Skin epidermis (tissue), 12 donors: ENCODE results near the gene TRIM26.
A peak's percentile ranks its signal among the peaks of the same experiment; 100 is the strongest.

Experiments
- H3K27ac ChIP-seq, 21 experiments: fragments of 200-600 bp; sonication (generic) in 11 of 21; one replicate each; pipeline ENCODE4 v1.5.0; 2020; ENCODE audit warnings: mild to moderate bottlenecking in 3 of 21, inconsistent platforms in 2 of 21, moderate library complexity in 2 of 21
- H3K4me3 ChIP-seq, 7 experiments: fragments of 200-600 bp; sonication (generic) in 2 of 7; one replicate each; pipeline ENCODE4 v1.5.0; 2020; ENCODE audit warnings: inconsistent platforms in 2 of 7, mild to moderate bottlenecking in 2 of 7, moderate library complexity in 1 of 7

The TRIM26 gene

DNA sequence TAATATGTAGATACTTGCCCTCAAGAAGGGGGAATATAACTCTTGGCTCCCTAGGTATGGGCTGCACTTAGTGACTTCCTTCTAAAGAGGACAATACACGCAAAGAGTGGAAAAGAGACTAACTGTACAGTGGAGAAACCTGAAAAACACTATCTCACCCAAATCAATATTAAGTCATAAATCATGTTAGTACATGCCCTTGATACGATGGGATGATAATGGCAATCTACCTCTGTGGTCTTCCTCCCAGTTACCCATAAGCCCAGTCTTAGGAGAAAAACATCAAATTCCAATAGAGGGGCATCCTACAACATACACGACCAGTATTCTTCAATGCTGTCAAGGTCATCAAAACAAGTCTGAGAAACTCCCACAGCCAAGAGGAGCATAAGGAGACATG lies 1.3 kb downstream of the TRIM26 start:
- peak overlapping the region in 3 of 21 experiments; percentile 19 to 97 (median 90) for H3K27ac ChIP-seq
- H3K4me3 ChIP-seq: peak overlapping the region in 5 of 7 experiments; percentile 77 to 96 (median 87)

DNA sequence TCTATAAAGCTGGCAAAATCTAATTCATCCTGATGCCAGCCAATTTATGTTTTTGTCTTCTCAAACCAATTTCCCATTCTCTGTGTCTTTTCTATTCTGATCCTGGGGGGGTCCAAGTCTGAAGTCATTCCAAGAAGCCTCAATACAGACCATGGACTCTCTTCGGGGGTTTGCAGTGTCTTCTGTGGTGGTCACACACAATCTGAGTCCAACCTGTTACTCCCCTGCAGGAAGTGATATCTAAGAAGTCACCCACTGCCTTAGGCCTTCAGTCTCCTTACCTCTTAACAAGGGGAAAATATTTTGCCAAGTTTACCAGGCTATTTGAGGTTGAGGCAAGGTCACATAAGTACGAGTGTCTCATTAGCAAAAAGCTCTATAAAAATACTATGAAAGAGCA lies 1.9 kb downstream of the TRIM26 start:
- Histone ChIP-seq H3K4me3 (peak overlapping the region in 1 of 7 experiments; percentile 90), H3K27ac (peak overlapping the region in 1 of 21 experiments; percentile 97)

DNA sequence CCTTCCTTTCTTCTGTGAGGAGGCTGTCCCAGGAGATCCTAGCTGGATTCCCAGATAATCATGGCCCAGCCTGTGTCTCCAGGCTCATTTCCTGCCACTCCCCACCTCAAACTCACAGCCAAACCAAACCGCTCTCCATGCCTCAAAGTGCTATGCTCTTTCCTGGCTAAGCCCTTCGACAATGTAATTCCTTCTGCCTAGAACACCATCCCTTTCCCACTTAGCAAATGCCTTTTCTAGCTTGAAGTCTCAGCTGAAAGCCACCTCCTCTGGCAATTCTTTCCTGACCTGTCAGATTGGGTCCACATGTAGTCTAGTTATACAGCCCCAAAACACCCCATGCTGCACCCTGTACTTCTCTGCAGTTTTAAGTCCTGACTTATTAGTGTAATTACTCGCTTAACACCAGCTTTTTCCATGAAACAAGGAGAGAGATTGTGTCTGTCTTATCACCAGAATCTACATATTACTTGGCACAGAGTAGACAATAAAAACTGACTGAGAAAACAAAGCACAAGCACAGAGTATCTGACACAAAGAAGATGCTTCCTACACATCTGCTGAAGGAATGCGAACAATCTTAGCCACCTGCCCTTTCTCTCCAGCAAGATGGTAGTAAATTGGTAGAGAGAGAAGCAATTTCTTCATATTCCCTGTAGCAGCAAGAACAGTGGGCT lies 5.4 kb downstream of the TRIM26 start:
- no peak overlapping the region for H3K4me3 ChIP-seq
- peak overlapping the region in 10 of 21 experiments; percentile 2 to 66 (median 14) for H3K27ac ChIP-seq

DNA sequence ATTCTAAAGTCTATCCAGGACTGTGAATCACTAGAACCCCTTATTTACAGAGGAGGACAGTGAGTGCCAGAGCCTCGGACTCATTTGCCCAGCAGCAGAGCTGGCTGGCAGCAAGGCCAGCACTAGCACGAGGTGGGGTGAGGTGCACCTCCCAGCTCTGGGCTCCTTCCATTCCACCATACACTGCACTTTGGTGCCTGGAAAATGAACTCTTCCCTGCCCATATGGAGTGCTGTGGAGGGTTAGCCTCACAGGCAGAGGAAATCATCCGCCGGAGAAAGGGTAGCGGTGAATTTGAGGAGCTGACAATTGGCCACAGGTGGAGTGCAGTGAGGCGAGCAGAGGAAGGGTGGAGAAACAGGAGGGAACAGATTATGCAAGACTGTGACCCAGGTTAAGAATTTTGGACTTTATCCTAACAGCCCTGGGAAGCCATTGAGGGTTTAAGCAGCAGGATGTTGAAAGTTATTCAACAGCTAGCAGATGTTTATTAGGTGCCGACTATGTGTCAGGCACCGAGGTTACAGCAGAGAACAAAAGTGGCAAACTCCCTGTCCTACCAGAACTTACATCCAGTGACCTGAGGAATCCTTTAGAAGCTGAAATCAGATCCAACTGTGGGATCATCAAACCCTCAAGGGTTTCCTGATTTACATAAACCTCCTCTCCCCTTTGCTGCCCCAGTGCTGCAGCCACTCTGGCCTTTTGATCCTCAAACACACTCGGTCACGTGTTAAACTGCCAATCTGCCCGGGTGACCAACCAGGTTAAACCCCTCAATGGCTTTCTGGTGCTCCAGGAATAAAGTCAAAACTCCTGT lies 6.2 kb downstream of the TRIM26 start:
- Histone ChIP-seq H3K27ac (peak overlapping the region in 10 of 21 experiments; percentile 2 to 66 (median 14)), H3K4me3 (no peak overlapping the region)

DNA sequence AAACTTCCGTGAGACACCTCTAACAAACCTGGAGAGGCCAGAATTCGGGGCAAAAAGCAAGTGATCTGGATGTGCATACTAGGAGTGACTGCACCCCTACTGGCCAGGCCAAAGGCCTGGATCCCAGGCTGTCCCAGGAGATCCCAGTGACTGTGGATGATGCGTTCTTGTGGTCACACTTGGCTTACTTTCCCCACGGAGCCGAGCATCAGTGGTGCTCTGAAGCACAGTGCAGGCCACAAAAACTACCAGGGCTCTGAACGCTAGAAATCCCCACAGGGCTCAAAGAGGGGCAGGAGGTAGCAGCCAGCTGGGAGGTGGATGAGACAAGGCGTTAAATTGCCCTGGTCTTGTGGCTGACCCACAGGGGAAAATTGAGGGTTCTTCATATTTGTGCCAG lies 7.1 kb downstream of the TRIM26 start:
- H3K27ac ChIP-seq: peak overlapping the region in 1 of 21 experiments; percentile 19
- no peak overlapping the region for H3K4me3 ChIP-seq

DNA sequence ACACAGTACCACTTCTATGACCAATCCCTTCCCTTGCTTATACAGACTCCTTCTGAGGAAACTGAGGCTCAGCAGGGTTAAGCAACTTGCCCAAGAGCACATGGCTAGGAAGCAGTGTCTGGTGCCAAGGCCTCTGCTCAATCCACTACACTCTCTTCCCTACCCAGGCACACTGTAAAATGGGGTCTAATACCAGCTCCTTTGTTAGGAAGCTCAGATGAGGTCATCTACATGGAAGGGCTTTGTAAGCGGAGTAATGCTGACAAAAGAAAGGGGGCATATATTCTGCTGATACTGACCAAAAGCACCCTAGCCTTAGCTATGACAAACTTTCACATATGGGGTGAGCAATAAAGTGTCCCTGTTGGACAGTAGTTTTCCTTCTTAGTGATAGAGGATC lies 9.1 kb downstream of the TRIM26 start:
- no peak overlapping the region for H3K27ac ChIP-seq
- no peak overlapping the region for H3K4me3 ChIP-seq

DNA sequence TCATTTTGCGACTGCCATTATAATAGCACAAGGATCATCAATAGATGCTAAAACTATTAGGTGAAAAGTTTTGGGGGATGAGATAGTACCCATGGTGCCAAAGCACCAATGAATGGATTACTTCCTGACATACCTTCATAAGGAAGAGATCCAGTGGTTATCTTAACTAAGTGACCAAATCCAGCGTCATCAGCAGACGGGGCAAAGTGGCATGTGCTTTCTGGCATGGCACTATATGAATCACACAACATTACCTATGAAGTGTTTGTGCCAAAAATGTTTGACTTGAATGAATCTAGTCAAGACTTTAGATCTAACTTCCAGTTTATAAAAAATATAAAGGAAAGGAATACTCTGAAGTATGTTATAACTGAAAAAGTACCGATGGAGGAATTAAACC lies 10.8 kb downstream of the TRIM26 start:
- Histone ChIP-seq H3K27ac (peak overlapping the region in 1 of 21 experiments; percentile 14), H3K4me3 (no peak overlapping the region)

DNA sequence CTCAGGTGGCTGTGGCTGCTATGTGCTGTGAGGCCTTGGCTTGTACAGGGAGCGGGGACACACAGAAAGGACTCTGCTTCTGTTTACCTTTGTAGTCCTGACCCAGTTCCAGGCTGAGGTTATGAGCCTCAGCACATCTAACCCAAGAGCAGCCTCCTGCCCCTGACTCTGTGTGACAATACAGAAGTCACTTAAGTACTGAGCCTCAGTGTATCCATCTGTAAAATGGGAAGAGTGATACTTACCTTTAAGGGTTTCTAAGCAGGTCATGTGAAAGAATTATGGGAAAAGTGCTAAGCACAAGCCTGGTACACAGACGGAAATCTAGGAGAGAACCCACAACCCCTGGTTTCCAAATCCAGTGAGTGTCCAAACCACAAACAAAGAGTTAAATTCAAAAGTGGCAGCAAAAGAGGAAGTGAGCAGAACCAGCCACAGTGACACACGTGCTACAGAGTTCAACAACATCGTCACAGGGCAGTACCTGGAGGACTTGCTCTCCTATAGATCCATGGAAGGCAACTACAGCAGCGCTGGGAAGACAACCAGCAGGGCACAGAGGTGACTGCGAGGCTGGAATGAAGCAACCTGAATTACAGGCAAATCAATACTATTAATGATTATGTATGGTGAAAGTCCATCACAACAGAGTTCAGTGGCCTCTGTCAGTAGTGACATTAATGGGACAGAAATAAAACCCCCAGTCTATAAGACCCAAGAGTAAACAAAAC lies 12.5 kb downstream of the TRIM26 start:
- no peak overlapping the region for H3K27ac ChIP-seq

DNA sequence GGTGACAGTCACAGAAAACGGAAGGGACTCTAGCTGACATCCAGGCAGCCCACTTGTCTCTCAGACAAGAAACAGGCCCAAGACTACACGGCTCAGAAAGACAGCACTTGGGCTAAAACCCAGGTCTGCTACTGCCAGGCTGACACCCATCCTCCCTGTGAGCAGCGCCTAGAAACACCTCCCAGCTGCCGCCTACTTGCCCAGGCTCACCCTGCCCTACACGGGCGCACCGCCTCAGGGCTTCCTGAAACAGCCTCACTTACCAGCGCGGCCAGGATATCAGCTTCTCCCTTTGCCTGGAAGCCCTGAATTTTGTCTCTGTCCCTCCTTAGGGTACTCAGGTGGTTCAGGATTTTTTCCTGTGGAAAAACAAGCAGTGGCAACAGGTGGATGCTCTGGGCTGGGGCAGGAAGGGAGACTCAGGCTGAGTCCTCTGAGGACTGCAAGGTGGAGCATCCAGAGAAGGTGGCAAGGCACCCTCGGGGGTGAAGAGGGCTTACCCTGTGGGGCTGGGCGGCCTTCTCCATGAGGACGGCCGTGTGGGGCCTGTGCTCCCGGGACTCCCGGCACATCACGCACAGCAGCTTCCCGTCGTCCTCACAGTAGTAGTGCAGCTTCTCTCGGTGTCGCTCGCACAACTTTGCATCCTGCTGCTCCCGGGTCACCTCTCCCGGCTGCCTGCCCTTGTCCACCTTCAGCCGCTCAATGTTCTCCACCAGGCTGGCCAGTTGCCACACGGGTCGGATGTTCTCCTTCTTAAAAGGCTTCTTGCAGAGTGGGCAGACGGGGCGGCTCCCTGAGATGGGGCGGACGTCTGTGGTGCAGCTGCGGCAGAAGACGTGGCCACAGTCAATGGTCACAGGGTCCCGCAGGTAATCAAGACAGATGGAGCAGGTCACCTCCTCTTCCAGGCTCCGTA lies 14.8 kb downstream of the TRIM26 start:
- no peak overlapping the region for H3K27ac ChIP-seq

More for the DNA sequence above, 12.5 kb downstream of the TRIM26 start:
- no peak overlapping the region for H3K4me3 ChIP-seq

DNA sequence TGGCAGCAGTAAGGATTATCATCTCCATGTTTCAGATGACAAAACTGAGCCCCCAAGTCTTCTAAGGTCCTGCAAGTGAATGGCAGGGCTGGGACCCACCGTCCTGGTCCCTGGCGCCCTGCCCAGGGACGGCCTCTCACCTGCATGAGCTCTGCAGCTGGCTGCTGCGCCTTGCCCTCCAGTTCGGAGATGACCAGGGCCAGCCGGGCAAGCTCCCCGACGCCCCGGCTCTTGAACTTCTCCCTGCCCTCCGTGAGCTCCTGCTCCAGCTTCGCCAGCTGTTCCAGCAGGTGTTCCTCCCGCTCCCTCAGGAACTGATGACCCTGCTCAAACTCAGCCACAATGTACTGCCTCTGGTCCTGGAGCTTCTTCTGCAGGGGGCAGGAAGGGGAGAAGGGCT lies 16.8 kb downstream of the TRIM26 start:
- Histone ChIP-seq H3K27ac (no peak overlapping the region), H3K4me3 (no peak overlapping the region)

More for the DNA sequence above, 14.8 kb downstream of the TRIM26 start:
- H3K4me3 ChIP-seq: no peak overlapping the region

DNA sequence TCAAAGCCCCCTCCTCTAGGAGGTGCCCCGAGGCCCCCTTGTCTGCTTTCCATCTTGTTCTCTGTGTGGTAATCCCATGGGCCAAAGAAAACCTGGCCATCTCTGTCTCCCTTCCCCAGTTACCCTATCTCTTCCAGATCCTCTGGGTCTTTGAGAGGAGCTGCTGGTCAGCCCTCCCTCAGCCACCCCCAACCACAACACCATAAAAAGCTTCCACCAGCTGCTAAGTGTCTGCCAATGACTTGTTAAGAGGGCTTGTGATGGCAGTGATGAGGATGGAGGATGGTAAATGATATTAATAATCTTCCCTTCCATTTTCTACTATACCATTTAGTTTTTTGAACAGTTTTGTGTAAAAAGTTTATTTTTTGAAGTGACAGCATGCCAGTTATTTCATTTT lies 17.3 kb downstream of the TRIM26 start:
- Histone ChIP-seq H3K4me3 (no peak overlapping the region), H3K27ac (no peak overlapping the region)

DNA sequence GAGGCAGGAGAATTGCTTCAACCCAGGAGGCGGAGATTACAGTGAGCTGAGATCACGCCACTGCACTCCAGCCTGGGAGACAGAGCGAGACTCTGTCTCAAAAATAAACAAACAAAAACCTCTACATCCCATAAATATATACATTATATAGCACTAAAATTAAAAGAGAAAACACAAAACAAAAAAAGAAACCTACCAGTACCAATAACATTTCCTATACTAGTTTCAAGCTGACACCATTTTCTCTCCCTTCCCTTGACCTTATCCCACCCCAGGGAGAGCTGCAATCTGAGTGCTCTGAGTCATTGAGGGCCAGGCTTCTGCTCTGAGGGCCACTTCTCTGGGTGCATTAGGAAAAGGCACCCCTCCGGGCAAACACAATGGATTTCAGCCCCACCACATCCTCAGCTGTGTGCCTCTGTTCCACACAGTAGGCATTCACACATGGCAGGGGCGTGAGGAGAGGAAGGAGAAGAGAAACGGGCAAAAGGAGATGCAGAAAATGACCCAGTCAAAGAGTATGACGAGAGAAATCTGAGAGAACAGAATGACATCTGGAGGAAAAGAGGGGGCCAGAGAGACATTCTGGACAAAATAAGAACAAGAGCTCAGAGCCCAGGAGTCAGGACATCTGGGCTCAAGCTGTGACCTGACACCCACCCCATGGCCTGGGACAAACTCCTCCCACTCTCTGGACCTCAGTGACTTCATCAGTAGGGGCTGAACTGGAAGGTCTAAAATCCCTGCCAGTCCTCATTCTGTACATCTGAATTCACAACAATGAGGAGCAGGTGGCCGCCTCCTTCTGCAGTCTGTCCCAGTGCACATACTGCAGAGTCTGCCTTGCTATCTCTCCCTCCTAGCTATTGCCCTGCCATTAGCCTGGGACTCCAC lies 18.2 kb downstream of the TRIM26 start:
- no peak overlapping the region for H3K4me3 ChIP-seq
- no peak overlapping the region for H3K27ac ChIP-seq

DNA sequence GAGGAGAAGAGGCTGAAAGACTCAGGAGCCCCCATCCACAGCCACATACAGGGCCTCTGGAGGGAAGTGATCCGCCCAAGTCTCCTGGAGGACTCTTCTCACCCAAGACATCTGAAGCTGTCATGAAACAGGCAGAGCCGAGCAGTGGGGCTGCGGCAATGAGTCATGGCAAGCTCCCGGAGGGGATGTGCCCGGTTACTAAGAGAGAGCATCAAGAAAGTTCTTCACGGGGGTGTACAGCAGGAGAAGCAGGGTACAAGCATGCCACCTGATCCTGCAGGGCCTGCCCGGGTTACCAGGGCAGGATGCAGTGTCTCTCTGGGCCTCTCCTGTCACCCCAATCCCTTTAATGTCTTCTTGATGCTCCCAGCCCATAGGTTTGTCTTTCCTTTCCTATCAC lies 21.1 kb downstream of the TRIM26 start:
- H3K4me3 ChIP-seq: no peak overlapping the region
- no peak overlapping the region for H3K27ac ChIP-seq

DNA sequence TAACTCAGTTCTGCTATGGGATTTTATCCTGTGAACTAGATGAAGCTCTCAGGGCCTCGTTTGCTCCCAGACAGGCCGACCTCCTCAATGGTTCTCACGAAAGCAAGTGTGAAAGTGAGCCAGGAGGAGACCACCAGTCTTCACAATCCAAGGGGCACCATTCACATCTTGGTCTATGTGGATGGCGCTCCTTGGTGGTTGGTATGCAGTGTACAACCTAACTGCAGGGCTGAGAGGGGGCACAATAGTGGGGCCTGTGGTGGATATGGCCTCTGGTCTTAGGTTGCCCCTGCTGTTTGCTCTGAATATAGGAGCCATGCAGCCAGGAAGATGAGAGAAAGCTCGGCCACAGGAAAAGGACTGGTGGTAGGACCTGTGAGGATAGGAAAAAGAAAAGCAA lies 24.7 kb downstream of the TRIM26 start:
- H3K4me3 ChIP-seq: no peak overlapping the region

DNA sequence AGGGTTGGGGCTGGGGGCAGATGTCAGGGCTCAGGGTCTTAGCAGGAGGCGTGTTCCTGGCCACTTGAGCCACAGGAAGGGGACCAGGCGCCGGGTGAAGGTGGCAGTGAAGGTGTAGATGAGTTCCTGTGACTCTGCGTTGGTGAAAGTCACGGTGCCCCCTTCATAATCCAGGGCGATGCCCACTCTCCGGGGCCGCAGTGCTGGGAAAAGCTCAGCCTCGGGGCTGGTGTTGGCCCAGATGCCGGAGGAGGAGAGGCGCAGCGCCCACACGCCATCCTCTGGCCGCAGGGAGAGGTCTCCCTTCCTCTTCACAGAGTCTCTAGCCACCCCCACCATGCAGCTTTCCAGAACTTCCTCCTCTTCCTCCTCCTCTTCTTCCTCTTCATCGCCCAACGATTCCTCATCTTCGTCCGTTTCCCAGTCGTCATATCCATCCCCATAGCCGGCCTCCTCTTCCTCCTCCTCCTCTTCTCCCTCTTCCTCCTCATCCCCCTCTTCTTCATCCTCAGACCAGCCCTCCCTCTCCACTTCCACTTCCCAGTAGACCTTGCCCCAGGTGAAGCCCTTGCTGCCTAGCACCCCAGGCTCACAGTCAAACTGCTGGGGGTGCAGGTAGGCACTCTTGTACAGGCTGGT lies 27.2 kb downstream of the TRIM26 start:
- Histone ChIP-seq H3K27ac (no peak overlapping the region), H3K4me3 (no peak overlapping the region)

More for the DNA sequence above, 24.7 kb downstream of the TRIM26 start:
- no peak overlapping the region for H3K27ac ChIP-seq

DNA sequence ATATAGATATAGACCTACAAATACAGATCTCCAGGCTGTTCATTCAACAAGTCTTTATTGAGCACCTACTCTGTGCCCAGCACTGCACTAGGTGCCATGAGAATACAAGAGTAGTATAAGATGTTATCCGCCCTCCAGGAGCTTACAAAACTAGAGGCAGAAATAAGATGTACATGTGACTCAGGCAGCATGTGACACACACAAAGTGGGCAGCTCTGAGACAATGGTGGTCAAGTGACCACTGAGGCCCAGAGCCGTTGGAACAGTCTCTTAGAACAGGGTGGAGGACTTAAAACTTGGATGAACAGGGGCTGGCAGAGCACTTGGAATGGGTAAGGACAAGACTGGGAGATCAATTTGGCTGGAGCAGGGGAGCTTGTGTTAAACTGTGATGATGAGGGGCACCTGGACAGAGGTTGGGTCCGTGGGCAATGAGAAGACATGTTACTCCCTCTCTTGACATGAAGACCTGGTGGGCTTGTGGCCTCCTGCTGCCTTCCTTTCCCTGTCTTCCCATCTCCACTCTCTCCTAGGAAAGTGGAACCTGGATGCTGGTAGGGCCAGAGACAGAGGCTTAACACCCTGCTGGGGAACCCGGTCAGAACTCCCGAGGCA lies 28.7 kb downstream of the TRIM26 start:
- H3K4me3 ChIP-seq: no peak overlapping the region
- H3K27ac ChIP-seq: no peak overlapping the region

DNA sequence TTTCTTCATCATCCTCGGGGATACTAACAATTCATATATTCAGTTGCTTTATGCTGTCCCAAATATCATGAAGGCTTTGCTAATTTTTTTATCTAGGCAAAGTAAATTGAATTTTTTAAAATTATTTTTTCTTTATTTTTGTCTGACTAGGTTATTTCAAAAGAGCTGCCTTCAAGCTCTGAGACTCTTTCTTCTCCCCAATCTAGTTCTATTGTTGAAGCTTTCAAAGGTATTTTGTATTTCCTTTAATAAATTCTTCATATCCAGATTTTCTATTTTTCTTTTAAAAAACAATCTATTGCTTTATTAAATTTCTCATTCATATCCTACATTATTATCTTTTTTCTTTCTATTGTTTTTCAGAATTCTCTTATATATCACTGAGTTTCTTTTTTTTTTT lies 33.1 kb downstream of the TRIM26 start:
- no peak overlapping the region for H3K27ac ChIP-seq
- H3K4me3 ChIP-seq: no peak overlapping the region

DNA sequence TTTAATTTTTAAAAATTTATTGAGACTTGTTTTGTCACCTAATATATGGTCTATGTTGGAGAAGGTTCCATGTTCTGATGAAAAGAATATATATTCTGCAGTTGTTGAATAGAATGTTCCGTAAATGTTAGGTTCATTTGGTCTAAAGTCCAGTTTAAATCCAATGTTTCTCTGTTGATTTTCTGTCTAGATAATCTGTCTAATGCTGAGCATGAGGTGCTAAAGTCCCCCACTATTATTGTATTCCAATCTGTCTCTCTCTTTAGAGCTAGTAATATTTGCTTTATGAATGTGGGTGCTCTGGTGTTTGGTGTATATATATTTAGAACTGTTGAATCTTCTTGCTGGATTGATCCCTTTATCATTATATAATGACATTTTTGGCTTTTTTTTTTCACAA lies 34.4 kb downstream of the TRIM26 start:
- H3K27ac ChIP-seq: no peak overlapping the region
- no peak overlapping the region for H3K4me3 ChIP-seq
